NCI-H2227 (cell line): ENCODE measurements around the gene OR9A2.

Experiments
- DNase-seq: peaks from one replicate; lab custom pipeline; 2025; ENCODE audit not compliant: unreplicated experiment; lab: John Stamatoyannopoulos, UW

OR9A2 gene

GRCh38 chr7:143023047-143023446 is 3.9 kb downstream of the OR9A2 start:
- no peak for DNase-seq

GRCh38 chr7:143018931-143019330 is 8.0 kb downstream of the OR9A2 start:
- no peak for DNase-seq

DNA sequence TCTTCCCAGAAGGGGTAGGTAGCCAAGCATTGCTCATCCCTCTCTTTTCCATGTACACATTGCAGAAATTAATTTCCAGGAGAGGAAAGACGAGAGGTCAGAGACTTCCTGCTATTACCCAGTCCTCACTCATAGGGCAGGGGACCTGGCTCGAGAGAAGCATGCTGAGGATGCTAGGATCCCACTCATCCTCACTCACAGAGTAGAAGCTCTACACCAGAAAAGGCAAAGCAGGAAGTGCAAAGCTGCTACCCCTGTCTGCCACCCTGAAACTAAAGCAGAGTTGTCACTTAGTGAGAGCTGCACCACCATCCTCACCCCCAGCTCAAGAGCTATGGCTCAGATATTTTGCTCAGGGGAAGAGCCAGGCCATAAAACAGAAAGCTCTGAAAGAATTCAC is 9.9 kb downstream of the OR9A2 start:
- DNase-seq = no peak

DNA sequence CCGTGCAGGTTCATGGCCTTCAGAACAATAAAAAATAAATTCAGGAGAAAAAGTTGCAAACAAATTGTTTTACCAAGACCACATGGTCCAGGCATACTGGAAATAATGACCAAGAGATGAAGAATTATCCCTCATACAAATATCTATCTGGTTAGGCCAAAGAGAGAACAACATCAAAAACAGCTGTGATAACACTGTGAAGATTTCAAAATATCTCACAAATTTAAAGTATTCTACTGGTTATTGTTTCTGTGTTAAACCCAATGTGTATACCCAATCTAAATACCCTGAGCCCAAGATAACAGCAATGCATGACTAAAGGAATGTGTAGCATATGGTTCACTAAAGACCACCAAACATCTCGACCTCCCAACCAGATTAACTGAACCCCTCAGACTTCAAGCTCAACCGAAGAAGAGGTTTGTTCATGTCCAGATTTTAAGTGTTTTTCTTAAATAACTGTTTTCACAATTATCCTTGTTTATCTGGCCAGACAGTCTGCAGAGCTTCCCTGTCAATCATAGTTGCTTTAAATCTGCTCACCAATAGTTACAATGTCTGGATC is 10.9 kb downstream of the OR9A2 start:
- DNase-seq = no peak

DNA sequence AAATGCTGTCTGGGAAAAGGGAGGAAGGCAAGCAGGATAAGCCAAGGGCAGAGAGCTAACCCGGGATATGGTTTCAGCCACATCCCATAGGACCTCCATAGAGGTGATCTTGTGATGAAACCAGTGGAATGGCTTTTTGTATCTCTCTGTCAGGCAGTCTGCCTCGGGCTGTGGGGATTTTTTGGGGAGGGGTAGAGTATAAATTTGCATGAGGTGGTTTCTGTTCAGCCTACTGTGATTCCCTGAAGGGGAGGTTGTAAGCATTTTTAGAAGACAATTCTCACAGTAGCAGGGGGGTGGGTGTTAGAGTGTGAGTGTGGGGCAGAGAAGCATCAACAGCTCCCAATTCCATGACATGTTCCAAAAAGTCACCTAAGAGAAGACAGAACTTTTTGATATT is 11.8 kb downstream of the OR9A2 start:
- DNase-seq = no peak

DNA sequence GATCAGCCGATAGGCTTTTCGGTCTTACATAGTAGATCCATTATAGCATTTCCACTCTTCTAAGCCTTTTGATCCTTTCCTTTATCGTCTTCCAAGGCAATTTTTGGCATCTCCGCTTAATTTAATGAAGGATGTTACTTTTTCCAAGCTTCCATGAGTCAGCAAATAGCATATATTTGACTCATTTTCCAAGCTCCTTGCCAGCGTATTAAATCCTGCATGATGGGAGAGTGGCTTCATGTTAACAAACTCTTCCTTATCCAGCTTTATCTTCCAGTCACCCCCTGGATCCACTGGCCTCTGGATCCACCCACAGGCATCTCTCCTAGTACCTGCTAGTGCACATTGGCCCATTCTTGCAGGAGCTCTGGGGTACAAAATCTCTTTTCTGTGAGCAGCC is 13.0 kb downstream of the OR9A2 start:
- no peak for DNase-seq

DNA sequence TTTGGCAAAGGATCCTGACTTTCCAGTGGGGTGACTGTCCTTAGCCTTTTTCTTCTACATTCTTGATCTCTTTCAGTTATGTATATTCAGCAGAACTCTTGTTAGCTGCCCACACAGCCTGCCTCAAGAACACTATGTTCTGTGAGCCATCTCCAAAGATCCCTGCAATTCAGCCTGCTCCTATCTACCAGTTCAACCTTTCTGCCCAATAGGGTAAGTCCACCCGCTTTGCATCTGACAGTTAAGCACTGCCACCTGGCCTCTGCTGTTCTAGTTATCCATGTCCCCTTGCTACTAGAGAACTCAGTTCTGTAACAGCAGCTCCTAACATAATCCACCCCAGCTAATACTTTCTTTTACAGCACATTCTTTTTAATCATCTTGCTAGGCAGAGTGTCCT is 13.5 kb downstream of the OR9A2 start:
- DNase-seq = no peak

DNA sequence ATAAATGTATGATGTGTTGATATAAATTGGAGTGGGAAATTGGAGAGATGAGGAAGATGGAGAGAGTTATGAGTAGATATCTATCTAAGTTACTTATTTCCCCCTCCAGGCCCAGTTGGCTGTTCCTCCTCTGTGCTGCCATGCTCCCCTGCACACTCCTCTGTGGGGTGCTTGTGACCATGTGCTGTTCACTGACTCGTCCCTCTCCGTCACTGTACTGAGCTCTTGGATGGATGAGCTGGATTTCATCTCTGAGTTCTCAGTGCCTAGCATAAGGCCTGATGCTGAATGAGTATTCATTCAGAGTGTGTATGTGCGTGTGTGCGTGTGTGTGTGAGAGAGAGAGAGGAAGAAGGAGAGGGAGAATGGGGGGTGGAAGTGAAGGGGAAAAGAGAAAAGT is 14.5 kb downstream of the OR9A2 start:
- no peak for DNase-seq

DNA sequence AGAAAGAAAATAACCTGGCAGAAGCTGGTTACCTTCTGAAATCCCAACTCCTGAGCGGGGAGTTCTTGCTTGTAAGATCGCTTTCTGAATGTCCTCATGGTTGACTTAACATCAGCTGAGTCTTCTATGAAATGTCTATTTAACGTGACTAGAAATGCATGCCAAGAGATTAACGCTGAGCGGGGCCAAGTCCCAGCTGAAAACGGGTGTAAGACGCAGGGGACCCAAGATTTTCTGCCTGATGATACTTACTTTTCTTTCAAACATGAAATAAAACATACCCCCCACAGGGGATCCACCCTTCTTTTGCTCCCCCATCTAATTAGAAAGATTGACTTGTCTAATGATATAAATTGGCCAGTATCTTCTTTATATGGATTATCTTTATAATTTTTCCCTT is 14.9 kb downstream of the OR9A2 start:
- no peak for DNase-seq

DNA sequence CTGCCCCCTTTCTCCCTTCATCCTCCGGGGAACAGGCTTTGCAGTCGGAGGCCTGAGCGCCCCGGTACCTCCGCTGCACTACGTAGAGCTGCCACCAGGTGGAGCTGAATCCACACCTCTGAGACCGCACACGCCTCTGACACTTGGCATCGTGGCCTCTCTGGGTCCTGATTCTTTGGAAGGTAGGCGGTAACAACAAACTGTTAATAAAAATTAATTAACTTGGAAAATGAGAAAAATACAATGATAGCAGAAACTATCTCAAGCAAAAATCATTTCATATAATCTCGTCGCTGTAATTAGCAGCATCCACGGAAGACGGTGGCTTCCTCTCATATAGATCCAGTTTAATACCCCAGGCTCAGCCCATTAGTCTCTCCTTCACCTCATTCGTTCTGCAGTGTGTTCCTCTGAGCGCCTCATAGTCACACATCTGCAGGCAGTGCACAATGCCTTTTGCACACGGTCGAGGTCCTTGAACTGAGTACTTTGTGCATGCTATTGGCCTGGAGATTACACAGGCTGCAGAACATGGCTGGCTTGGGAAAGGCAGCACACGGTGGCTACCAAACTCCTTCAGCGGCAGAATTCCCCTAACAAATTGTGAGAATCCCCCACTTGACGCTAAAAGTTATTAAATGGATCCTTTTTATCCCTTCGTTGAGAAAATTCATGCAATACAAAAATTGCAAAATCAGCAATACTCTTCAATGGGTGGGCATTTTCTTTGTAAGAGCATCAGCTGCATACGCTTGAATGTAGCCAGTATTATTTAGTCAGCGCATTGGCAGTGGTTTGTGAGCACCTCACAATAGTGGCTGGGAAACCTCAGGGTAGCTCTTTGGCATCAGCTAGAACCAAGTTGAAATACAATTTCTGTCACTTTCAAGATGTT is 18.7 kb downstream of the OR9A2 start:
- DNase-seq = peak; percentile 49

DNA sequence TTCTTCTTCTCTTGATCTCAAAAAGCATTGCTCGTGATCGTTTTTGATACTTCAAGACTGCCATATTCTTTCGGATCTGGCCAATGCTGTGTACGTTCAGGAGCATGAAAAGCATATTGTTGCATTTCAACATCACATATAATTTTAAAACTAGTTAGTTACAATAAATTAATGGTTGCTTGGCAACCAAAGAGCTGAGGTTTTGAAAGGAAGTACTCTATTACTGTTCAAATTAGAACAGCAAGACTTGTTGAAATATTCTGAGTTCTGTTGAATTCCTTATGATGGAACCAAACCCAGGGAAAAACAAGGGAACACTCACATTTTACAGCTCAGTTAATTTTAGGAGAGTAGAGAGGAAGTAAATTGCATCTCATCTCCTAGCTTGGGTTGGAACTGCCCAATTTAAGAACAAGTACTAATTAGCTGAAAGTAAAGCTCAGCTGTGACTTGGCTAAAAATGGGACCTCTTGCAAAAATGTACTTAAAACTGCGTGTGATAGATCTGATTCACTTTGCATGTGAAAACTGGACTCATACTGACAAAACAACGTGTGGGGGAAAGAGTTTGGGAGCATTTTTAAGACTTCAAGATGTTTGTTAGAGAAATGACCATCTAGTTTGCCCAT is 21.2 kb downstream of the OR9A2 start:
- DNase-seq = no peak

GRCh38 chr7:143003393-143004051 is 23.4 kb downstream of the OR9A2 start:
- DNase-seq = no peak

DNA sequence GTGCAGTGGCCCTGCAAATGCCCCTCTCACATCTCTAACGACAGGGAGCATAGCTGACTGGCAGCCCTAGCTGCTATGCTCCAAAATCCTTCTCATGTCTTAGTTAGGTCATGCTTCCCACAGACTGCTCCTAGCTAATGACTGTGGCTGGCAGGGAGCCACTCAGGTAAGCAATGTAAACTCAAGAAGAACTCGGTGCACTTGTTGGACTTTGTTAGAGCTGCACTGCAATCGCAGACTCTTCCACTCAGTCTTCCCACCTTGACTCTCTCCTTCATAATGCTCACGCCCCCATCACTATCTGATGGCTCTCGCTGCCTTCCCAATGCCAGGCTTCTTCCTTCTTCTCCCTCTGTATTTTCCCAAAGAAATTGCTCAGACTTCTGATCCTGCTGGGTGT is 24.0 kb downstream of the OR9A2 start:
- DNase-seq = no peak

GRCh38 chr7:143002106-143002505 is 24.8 kb downstream of the OR9A2 start:
- DNase-seq = no peak

- DNase-seq = no peak
Observed at GRCh38 chr7:143000648-143001047, 26.3 kb downstream of the OR9A2 start.

DNA sequence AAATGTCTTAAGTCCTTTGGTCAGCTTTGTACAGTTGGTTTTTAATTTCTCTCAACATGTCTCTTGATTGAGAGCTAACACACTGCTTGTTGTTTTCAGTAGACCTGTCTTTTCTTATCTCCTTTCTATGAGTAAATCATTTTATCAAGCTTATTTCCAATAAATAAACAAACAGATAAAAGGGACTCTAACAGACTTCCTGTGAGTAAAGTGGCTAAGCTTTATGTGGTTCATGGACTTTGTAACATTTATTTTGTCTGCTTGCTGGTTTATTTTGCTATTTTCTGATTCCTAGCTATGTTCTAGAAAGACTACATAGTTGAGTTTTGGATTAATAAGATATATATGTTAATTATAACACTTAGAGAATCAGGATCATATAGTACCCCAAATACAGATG is 27.1 kb downstream of the OR9A2 start:
- no peak for DNase-seq

GRCh38 chr7:142998966-142999365 is 28.0 kb downstream of the OR9A2 start:
- DNase-seq = no peak

GRCh38 chr7:142997456-142997989 is 29.4 kb downstream of the OR9A2 start:
- no peak for DNase-seq

- no peak for DNase-seq
Observed at GRCh38 chr7:142992427-142992826, 34.5 kb downstream of the OR9A2 start.

DNA sequence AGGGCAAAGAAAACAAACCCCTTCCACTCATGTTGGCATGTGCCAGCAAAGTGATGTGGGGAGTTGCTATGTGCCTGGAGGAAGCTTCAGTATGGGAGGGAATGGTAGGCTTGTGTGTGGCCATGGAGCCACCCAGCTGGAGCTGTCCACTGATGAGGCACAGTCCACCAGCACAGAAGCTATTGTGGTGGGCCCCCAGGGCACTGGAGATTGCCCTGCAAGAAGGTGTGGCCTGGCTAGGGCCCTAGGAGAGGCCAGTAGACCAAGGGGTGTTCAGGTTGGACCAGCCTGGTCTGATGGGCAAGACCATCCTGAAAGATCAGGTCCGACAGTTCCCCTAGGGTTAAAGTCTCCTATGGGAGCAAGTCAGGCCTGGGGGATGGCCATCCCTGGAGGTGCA is 42.6 kb downstream of the OR9A2 start:
- DNase-seq = no peak

- no peak for DNase-seq
Observed at GRCh38 chr7:142983825-142984224, 43.1 kb downstream of the OR9A2 start.
